ENCODE results near the gene CD19. TPM values are rescaled to one million over a fixed set of nuclear protein-coding genes. Genes with fewer than 3 reads are reported as not detected.

CD19 gene
- total and polyA plus RNA-seq, 11 donors, result 0.10 to 0.44 (median 0.22) TPM; not detected in 7

GRCh38 chr16:28923231-28923587 is 8.6 kb upstream of the CD19 start:
- no peak for TF ChIP-seq POLR2A (IDR thresholded peaks at IDR 0.05)
- no peak for TF ChIP-seq CTCF (IDR thresholded peaks at IDR 0.05)
- intact Hi-C loops (cut with DNase I), result loop anchor here in 3 of 10 donors (5.0 to 10.0 kb wide), 3 partner anchors 41 to 58 kb away; partner anchors contain the start of genes ATP2A1 (in 1 of the 3) and SH2B1 (in 1 of the 3)

GRCh38 chr16:28923652-28924398 is 7.9 kb upstream of the CD19 start:
- H3K27ac ChIP-seq, result peak overlapping the region in 8 of 12 donors; percentile 90 to 100 (median 99)
- intact Hi-C loops (cut with DNase I), result loop anchor here in 4 of 10 donors (1.0 to 10.0 kb wide), 5 partner anchors 21 to 59 kb away; partner anchors contain the start of genes ATP2A1 (in 1 of the 4) and SH2B1 (in 1 of the 4)

More at GRCh38 chr16:28923231-28923587, 8.6 kb upstream of the CD19 start:
- H3K4me1 ChIP-seq, result peaks cover 0 to 14% (median 8%) of the 10 kb centered on the region in 12 donors
- no peak for DNase-seq
- ATAC-seq, result no peak
- peaks cover 0 to 42% (median 25%) of the 10 kb centered on the region in 9 donors for H3K36me3 ChIP-seq
- H3K27ac ChIP-seq, result no peak overlapping the region
- WGBS, 4 donors, result 92 to 99% (median 97%) methylated on average over 3 of the region's 3 CpGs
- no peaks in the 10 kb centered on the region for H3K9me3 ChIP-seq
- no peaks in the 10 kb centered on the region for H3K27me3 ChIP-seq
- no peak overlapping the region for H3K4me3 ChIP-seq

GRCh38 chr16:28924399-28924761 is 7.4 kb upstream of the CD19 start:
- Histone ChIP-seq H3K4me1 (peaks cover 0 to 14% (median 8%) of the 10 kb centered on the region in 12 donors), H3K27me3 (no peaks in the 10 kb centered on the region), H3K27ac (peak overlapping the region; percentile 87 to 100 (median 99)), H3K36me3 (peaks cover 0 to 30% (median 13%) of the 10 kb centered on the region in 9 donors), H3K9me3 (no peaks in the 10 kb centered on the region), H3K4me3 (peak overlapping the region; percentile 62 to 95 (median 83))
- ATAC-seq, result no peak
- intact Hi-C loops (cut with DNase I), result loop anchor here in 4 of 10 donors (1.0 to 10.0 kb wide), 5 partner anchors 20 to 60 kb away; partner anchors contain the start of genes ATP2A1 (in 1 of the 4) and SH2B1 (in 1 of the 4)
- 33 to 39% (median 37%) methylated on average over 14 to 15 of the region's 15 CpGs for WGBS, 4 donors
- DNase-seq, result no peak
- TF ChIP-seq CTCF (IDR thresholded peaks at IDR 0.05) (no peak), POLR2A (IDR thresholded peaks at IDR 0.05) (no peak)

More at GRCh38 chr16:28923652-28924398, 7.9 kb upstream of the CD19 start:
- Histone ChIP-seq H3K4me1 (peaks cover 0 to 14% (median 8%) of the 10 kb centered on the region in 12 donors), H3K27me3 (no peaks in the 10 kb centered on the region), H3K4me3 (peak overlapping the region in 9 of 12 donors; percentile 62 to 95 (median 85)), H3K9me3 (no peaks in the 10 kb centered on the region), H3K36me3 (peaks cover 0 to 36% (median 19%) of the 10 kb centered on the region in 9 donors)
- WGBS, 4 donors, result 69 to 75% (median 71%) methylated on average over 13 of the region's 13 CpGs
- no peak for ATAC-seq
- TF ChIP-seq CTCF (IDR thresholded peaks at IDR 0.05) (no peak), POLR2A (IDR thresholded peaks at IDR 0.05) (no peak)
- DNase-seq, result peak in 1 of 5 donors; percentile 4
